HG03039 (cell line): Measurements from ENCODE around the gene PIGB.
"Not testable (repeated sequence)": the region's sequence is repeated elsewhere in the genome, so short reads cannot be mapped to it uniquely, and the experiment has no call there.

ENCODE experiments used
- ATAC-seq: cut with Tn5 transposase; IDR thresholded peaks from one replicate; pipeline ENCODE4 v1.9.1; 2021; ENCODE audit warnings: mild to moderate bottlenecking, moderate library complexity; ENCODE audit not compliant: unreplicated experiment

PIGB gene

GRCh38 chr15:55290528-55291057, 28.4 kb upstream of the PIGB start:
- ATAC-seq, result peak; percentile 67

GRCh38 chr15:55297315-55297714, 21.7 kb upstream of the PIGB start:
- ATAC-seq, result no peak

DNA sequence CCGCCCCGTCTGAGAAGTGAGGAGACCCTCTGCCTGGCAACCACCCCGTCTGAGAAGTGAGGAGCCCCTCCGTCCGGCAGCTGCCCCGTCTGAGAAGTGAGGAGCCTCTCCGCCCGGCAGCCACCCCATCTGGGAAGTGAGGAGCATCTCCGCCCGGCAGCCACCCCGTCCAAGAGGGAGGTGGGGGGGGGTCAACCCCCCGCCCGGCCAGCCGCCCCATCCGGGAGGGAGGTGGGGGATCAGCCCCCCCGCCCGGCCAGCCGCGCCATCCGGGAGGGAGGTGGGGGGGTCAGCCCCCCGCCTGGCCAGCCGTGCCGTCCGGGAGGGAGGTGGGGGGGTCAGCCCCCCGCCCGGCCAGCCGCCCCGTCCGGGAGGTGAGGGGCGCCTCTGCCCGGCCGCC, 16.2 kb upstream of the PIGB start:
- ATAC-seq, result not testable (repeated sequence)

DNA sequence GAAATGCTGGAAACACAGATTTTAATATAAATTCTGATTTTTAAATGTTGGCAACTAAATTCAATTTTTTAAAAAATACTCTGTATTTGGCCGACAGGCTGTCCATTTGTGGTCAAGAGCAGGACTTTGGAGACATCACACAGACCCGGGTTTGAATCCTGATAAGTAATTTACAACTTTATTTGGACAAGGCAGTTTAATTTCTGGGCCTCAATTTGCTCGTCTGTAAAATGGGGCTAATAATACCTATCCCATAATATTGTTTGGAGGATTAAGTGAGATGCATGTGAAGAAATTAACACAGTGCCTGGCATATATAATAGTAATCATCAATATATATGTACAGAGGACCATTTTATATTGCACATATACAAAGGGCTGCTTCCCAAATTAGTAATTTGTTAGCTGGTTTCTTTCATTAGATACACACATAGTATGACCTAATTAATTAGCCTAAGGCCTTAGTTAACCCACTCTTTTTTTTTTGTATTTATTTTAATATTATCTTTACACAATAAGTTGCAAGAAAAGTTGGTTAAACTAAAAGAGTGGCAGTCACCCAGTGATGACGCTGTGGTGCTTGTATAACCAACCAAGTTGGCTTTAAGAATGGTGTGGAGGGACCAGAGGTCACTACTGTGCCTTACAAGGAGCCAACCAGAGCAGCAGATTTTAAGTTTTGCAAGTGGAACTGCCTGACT, 665 bp downstream of the PIGB start:
- no peak for ATAC-seq

GRCh38 chr15:55320238-55320550, 1.2 kb downstream of the PIGB start:
- ATAC-seq, result no peak

- no peak for ATAC-seq
Observed at GRCh38 chr15:55320963-55321362, 1.9 kb downstream of the PIGB start.

DNA sequence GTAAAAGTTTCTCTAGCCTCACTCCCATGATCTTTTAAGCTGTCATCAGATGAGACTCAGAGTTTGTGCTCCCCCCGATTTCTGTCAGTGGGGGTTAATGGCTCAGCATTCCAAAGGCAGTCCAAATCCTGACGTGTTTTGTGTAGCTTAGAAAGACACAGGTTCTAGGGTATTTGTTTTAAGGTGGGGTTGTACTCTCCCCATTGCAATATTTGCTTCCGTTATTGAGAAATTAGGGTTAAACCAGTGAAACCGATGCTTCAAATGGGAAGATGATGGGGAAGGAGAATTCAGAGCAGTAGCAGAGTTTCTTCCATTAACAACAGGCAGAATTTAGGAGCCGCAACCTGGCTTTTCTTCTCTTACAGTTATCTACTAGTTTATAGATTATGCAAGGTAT, 3.4 kb downstream of the PIGB start:
- ATAC-seq, result no peak

DNA sequence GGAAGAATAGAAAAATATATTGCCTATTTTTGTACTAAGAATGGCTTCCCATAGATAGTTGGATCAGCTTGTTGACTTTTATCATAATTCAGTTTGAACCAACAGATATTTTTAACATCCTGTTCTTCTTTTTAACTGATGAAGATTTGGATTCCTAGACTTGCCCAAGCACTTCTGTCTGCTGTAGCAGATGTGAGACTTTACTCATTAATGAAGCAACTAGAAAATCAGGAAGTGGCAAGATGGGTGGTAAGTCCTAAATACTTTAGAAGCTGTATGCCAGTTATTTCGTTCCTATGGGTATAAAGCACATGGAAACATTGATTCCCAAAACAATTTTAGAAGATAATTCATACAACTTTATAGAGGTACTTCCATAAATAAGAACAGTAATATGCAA, 8.4 kb downstream of the PIGB start:
- ATAC-seq, result no peak

- ATAC-seq, result no peak
Observed at GRCh38 chr15:55334371-55334770, 15.3 kb downstream of the PIGB start.

GRCh38 chr15:55334997-55335396, 16.0 kb downstream of the PIGB start:
- ATAC-seq, result no peak

DNA sequence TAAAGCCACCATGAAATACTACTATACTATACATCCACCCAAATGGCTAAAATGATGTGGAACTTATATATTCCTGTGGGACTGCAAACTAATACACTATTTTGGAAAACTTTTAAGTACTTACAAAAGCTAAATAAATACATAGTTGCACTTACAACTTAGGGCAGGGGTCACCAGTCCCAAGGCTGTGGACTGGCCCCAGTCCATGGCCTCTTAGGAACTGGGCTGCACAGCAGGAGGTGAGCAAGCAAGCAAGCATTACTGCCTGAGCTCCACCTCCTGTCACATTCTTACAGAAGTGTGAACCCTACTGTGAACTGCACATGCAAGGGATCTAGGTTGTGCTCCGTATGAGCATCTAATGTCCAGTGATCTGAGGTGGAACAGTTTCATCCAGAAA, 18.1 kb downstream of the PIGB start:
- ATAC-seq, result no peak

GRCh38 chr15:55343168-55343567, 24.1 kb downstream of the PIGB start:
- ATAC-seq, result no peak

DNA sequence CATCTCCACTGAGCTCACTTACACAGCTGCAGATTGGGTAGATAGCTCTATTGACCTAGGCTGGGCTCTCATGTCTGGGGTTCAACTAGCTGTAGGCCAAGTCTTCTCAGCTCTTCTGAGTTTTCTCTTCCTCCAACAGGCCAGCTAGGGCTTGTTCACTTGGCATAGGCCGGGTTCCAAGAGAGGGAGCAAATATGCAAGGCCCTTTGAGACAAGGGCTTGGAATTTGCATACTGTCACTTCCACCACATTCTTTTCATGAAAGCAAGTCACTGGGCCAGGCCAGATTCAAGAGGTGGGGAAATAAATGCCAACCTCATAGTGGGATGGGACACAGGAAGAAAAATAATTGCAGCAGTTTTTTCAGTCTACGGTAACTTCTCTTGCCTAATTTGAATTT, 25.2 kb downstream of the PIGB start:
- ATAC-seq, result no peak

DNA sequence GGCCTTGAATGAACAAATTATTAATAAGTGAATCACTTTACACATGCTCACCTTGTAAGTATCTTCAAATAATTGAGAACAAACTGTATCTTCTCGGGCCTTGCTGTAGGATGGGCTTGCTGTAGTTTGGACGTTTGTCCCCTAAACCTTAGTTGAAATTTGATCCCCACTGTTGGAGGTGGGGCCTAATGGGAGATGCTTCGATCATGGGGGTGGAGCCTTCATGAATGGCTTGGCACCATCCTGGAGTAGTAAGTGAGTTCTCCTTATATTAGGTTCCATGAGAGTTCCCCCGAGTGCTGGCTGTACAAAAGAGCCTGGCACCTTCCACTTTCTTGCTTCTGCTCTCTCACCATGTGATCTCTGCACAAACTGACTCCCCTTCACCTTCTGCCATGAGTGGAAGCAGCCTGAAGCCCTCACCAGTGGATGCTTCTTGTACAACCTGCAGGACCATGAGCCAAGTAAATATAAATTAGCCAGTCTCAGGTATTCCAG, 29.3 kb downstream of the PIGB start:
- ATAC-seq, result no peak

- no peak for ATAC-seq
Observed at GRCh38 chr15:55349282-55349681, 30.3 kb downstream of the PIGB start.

DNA sequence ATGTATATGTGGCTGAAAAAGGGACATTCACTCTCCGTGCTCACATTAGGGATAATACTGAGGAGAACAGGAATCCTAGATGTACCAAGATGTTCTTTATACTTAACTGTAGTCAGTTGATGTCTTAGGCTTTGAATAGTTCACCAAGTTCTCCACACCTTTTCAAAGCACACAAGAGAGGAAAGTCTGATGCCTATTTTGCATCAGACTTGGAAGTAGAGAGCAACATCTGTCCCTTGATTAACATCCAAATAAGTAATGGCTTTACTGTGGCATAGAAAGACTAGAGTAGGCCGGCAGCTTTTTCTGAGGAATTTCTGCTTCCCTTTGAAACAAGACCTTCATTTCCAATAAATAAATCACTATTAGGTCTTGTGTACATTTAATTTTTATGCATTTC, 34.0 kb downstream of the PIGB start:
- no peak for ATAC-seq

- ATAC-seq, result no peak
Observed at GRCh38 chr15:55356985-55357585, 38.1 kb downstream of the PIGB start.

GRCh38 chr15:55357774-55358173, 38.8 kb downstream of the PIGB start:
- ATAC-seq, result no peak

DNA sequence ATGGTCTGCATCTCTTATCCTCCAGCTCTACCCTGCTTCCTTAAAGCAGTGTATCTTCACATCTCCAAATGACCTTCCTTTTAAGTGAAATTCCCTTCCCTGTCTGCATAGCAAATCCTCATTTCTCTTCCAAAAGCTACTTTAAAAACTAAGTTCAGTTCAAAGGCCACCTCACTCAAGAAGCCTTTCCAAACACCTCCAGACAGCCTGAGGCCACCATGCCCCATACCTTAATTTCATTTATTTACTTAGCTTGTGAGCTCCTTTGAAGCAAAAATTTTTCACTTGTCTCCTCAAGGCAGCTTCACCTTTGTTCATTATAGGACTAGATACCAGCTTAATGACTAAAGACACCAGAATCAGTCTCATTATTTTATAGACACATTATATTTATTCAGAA, 39.4 kb downstream of the PIGB start:
- no peak for ATAC-seq

GRCh38 chr15:55360256-55360655, 41.2 kb downstream of the PIGB start:
- no peak for ATAC-seq

DNA sequence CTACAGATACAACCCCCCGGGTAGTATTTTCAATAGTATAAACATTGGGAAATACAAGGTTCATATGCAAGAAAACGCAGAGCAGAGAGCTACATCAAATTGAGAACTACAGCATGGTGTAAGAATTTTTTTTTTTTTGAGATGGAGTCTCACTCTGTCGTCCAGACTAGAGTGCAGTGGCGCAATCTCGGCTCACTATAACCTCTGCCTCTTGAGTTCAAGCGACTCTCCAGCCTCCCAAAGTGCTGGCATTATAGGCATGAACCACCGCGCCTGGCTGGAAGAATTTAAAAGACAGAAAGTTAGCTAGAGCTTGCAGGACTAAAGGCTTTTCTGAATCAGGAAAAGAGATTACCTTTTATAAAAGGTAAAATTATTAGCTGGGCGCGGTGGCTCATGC, 42.0 kb downstream of the PIGB start:
- no peak for ATAC-seq

DNA sequence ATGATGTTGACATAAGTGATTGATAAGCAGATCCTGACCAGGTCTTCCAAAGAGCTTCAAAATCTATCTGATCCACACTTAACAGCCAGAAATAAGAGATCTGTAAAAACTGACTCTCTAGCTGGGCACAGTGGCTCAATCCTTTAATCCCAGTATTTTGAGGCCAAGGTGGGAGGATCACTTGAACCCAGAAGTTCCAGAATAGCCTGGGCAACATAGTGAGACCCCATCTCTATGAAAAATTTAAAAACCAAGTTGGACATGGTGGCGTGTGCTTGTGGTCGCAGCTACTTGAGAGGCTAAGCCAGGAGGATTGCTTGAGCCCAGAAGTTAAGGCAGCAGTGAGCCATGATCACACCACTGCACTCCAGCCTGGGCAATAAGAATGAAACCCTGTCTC, 43.6 kb downstream of the PIGB start:
- no peak for ATAC-seq

GRCh38 chr15:55366981-55367380, 48.0 kb downstream of the PIGB start:
- ATAC-seq, result no peak
